OCI-LY7 (cell line): ENCODE results near the gene PIGA. TPM values are rescaled to one million over a fixed set of nuclear protein-coding genes. Genes with fewer than 3 reads are reported as not detected.

Experiments used
- Bru-seq: library from RNA; stranded (reverse); fragments of 400-500 nt; gene quantifications from one replicate; lab custom pipeline; 2021; lab: Mats Ljungman, UMichigan
- BruChase-seq, 2 experiments: library from RNA; stranded (reverse); fragments of 400-500 nt; gene quantifications; one replicate each; lab custom pipeline; 2021; lab: Mats Ljungman, UMichigan
- BruUV-seq: library from RNA; stranded (reverse); fragments of 400-500 nt; replicated peaks from 2 replicates; lab custom pipeline; 2021; lab: Mats Ljungman, UMichigan
- CTCF ChIA-PET: fragments of 300-600 bp; sonication (Branson Sonifier 250); formaldehyde crosslinking; loops from one replicate; lab custom pipeline; 2022; ENCODE audit warnings: antibody characterized with exemption; ENCODE audit not compliant: unreplicated experiment; lab: Charles Lee
- POLR2A ChIA-PET: fragments of 300-600 bp; sonication (Branson Sonifier 250); formaldehyde crosslinking; loops from one replicate; lab custom pipeline; 2022; ENCODE audit warnings: antibody characterized with exemption; lab: Charles Lee
- DNase-seq: peaks from one replicate; pipeline ENCODE4 v3.0.0-alpha.2; 2015; ENCODE audit warnings: low spot score
- H2AFZ ChIP-seq: fragments of 200-600 bp; sonication (generic), shearing (Covaris generic); 2 replicates; pipeline ENCODE4 v1.6.1; 2014; ENCODE audit warnings: mild to moderate bottlenecking, antibody characterized with exemption, low read length, moderate library complexity
- H3K27ac ChIP-seq: fragments of 200-600 bp; sonication (generic); 2 replicates; pipeline ENCODE4 v1.5.1; 2014; ENCODE audit warnings: mixed run types, low read depth, mild to moderate bottlenecking, moderate library complexity, low read length, inconsistent platforms; ENCODE audit not compliant: poor library complexity, severe bottlenecking
- H3K36me3 ChIP-seq: fragments of 200-600 bp; sonication (generic); 2 replicates; pipeline ENCODE4 v1.6.1; 2014; ENCODE audit warnings: mild to moderate bottlenecking, antibody characterized with exemption, low read length, moderate library complexity, mixed read lengths; ENCODE audit not compliant: insufficient read depth
- H3K4me1 ChIP-seq: fragments of 200-600 bp; sonication (generic); 2 replicates; pipeline ENCODE4 v1.5.1; 2014; ENCODE audit warnings: mild to moderate bottlenecking, low read length; ENCODE audit not compliant: insufficient read depth, poor library complexity, severe bottlenecking
- H3K4me2 ChIP-seq: fragments of 200-600 bp; sonication (generic); 2 replicates; pipeline ENCODE4 v1.6.1; 2014; ENCODE audit warnings: mild to moderate bottlenecking, low read length
- H3K4me3 ChIP-seq: fragments of 200-600 bp; sonication (generic); 2 replicates; pipeline ENCODE4 v1.5.1; 2014; ENCODE audit warnings: mild to moderate bottlenecking, low read depth, low read length; ENCODE audit not compliant: poor library complexity, severe bottlenecking
- H3K79me2 ChIP-seq: fragments of 200-600 bp; sonication (generic); 2 replicates; pipeline ENCODE4 v1.6.1; 2016; ENCODE audit warnings: low read depth, mild to moderate bottlenecking, low read length, moderate library complexity, mixed read lengths; ENCODE audit not compliant: insufficient read depth
- H3K9me2 ChIP-seq: fragments of 200-600 bp; sonication (generic); 2 replicates; pipeline ENCODE4 v1.6.1; 2016; ENCODE audit warnings: mild to moderate bottlenecking, low read length, mixed read lengths; ENCODE audit not compliant: insufficient read depth
- H3K9me3 ChIP-seq: fragments of 200-600 bp; sonication (generic); 2 replicates; pipeline ENCODE4 v1.6.1; 2014; ENCODE audit warnings: mild to moderate bottlenecking, mixed run types, low read length, mixed read lengths
- H4K20me1 ChIP-seq: fragments of 200-600 bp; sonication (generic); 2 replicates; pipeline ENCODE4 v1.6.1; 2014; ENCODE audit warnings: mild to moderate bottlenecking, antibody characterized with exemption, low read length, moderate library complexity, mixed read lengths; ENCODE audit not compliant: insufficient read depth
- EZH2phosphoT487 ChIP-seq: fragments of 200-600 bp; sonication (generic); IDR thresholded peaks from 2 replicates; pipeline ENCODE4 v1.6.1; 2018; ENCODE audit warnings: low read depth, borderline replicate concordance, mild to moderate bottlenecking, mixed run types, antibody characterized with exemption, low read length, moderate library complexity, mixed read lengths
- intact Hi-C: fragments of 100-400 bp; cut with micrococcal nuclease; formaldehyde crosslinking; loops from one replicate; pipeline ENCODE4 v1.10.0; 2022; ENCODE audit not compliant: unreplicated experiment
- long read RNA-seq: library from polyadenylated mRNA; stranded (forward); transcript quantifications from one replicate; pipeline ENCODE4 v2.0.0, GENCODE V29; 2022
- total RNA-seq, 2 experiments: library from RNA; depleted of rRNA in 1 of 2; stranded (reverse); fragments of >200 nt in 1 of 2; shearing (Covaris generic) in 1 of 2; gene quantifications; 2 replicates each; pipeline ENCODE4 v1.2.3, GENCODE V29; 2014 to 2022
- TF ChIP-seq, protein P1 (sequence below): fragments of 200-600 bp; sonication (generic); conservative IDR thresholded peaks from 2 replicates; pipeline ENCODE4 v1.5.1; 2014; ENCODE audit warnings: mild to moderate bottlenecking, antibody characterized with exemption, low read length, moderate library complexity, mixed read lengths

Gene PIGA, protein sequence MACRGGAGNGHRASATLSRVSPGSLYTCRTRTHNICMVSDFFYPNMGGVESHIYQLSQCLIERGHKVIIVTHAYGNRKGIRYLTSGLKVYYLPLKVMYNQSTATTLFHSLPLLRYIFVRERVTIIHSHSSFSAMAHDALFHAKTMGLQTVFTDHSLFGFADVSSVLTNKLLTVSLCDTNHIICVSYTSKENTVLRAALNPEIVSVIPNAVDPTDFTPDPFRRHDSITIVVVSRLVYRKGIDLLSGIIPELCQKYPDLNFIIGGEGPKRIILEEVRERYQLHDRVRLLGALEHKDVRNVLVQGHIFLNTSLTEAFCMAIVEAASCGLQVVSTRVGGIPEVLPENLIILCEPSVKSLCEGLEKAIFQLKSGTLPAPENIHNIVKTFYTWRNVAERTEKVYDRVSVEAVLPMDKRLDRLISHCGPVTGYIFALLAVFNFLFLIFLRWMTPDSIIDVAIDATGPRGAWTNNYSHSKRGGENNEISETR
- total RNA-seq (2014; rRNA removed; shearing (Covaris generic)) (8.1 and 13.1 TPM in 2 replicates), total RNA-seq (2022) (25.0 and 33.0 TPM in 2 replicates), Bru-seq, nascent RNA (percentile 82 among the genes with signal in this experiment), BruChase-seq, experiment 1, labeled RNA remaining after a 6-hour chase (percentile 54 among the genes with signal in this experiment), BruChase-seq, experiment 2, labeled RNA remaining after a 2-hour chase (percentile 88 among the genes with signal in this experiment)
- long read RNA-seq, transcript PIGA-210 (6 exons, 854 nt): major isoform, 8 of 22 reads
- long read RNA-seq, transcript PIGA-201 (6 exons, 3,652 nt): minor isoform, 6 of 22 reads
- long read RNA-seq, partial matches to known transcripts: 1 of 22 reads
- long read RNA-seq, other reads (novel, unspliced or antisense): 2 of 22 reads

DNA sequence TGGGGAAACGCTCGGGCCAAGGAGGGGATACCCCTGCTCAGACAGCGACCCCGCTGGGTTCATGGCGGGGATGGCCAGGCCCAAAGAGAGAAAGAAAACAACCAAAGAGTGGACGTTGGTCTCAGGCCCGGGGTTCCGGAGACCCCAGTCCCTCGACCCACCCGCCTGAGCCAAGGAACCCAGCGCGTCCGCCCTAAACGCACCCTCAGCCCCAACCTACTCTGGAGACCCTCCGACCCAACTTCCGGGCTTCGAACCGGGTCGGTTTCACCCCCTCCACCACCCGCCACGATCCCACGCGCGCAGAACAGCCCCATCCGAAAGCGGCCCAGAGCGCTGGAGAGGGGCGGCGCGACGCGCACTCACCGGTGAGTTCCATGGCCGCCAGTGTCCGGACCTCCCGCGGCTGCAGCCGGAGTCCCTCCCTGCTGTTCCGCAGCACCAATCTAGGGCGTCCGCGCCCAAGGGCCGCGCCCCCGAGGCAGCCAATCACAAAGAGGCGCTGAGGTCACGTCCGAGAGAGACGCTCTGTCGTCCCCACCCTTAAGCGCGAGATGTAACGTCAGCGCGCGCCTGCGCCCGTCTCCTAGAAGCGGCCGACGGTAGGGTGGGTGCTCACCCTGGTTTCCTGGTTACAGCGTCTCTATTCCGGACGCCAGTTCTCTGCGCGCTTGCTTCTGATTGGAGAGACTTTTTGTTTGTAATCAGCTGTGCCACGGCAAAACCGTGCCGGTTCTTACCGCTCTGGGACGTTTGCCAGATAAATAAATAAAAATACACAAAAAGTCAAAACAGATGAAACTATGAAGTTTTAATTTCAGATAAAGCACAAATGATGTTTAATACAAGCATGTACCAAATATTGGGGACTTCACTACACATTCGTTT lies at the start of gene PIGA:
TSS of gene PIGA (minus strand) at position 389 of the 888 bp plus-strand sequence. CDS start 3,593 bp downstream, outside the sequence.
- POLR2A ChIA-PET: interaction anchor here (1.4 kb wide), 1 partner anchor 13 kb away, joined by 3 read pairs; no protein-coding TSS in a partner anchor
- intact Hi-C loops: loop anchor here (10.0 kb wide), 1 partner anchor 339 kb away; no protein-coding TSS in a partner anchor
- TF ChIP-seq, protein P1, sequence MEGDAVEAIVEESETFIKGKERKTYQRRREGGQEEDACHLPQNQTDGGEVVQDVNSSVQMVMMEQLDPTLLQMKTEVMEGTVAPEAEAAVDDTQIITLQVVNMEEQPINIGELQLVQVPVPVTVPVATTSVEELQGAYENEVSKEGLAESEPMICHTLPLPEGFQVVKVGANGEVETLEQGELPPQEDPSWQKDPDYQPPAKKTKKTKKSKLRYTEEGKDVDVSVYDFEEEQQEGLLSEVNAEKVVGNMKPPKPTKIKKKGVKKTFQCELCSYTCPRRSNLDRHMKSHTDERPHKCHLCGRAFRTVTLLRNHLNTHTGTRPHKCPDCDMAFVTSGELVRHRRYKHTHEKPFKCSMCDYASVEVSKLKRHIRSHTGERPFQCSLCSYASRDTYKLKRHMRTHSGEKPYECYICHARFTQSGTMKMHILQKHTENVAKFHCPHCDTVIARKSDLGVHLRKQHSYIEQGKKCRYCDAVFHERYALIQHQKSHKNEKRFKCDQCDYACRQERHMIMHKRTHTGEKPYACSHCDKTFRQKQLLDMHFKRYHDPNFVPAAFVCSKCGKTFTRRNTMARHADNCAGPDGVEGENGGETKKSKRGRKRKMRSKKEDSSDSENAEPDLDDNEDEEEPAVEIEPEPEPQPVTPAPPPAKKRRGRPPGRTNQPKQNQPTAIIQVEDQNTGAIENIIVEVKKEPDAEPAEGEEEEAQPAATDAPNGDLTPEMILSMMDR: no peak
- no peak for TF ChIP-seq EZH2phosphoT487

DNA sequence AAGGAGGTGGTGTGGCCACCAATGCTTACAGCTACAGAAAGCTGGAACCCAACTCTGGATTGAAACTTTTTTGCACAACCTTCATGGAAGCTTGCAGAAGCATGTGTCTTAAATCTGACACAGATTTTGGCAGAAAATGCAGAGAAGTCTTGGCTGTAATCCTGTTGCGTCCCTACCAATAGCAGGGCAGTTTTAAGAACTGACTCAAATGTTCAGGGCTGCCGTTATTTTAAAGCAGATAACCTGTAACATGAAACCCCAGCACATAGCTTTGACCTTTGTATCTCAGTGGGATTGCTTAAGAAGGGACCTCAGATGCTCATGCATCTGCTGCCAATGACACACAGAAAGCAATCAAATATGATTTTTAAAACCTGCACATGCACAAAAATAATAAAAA lies 49.0 kb upstream of the PIGA start, which contains the start of gene VEGFD:
TSS of gene VEGFD (minus strand) at position 110 of the 400 bp plus-strand sequence. CDS start 467 bp downstream, outside the sequence.
- no peak for TF ChIP-seq EZH2phosphoT487
- TF ChIP-seq, protein P1: no peak
- POLR2A ChIA-PET: interaction anchor here (0.6 to 1.8 kb wide), 3 partner anchors 11 to 81 kb away, joined by 6 to 7 read pairs (median 6); no protein-coding TSS in a partner anchor
- Histone ChIP-seq H3K4me2 (no peak within 1 kb of the TSS), H3K4me3 (no peak within 1 kb of the TSS), H3K9me2 (no peaks in the 10 kb centered on the region), H3K4me1 (no peaks in the 10 kb centered on the region), H3K27ac (no peak within 1 kb of the TSS), H4K20me1 (no peaks in the 10 kb centered on the region), H2AFZ (no peak within 1 kb of the TSS), H3K9me3 (no peaks in the 10 kb centered on the region), H3K79me2 (no peaks in the 10 kb centered on the region), H3K36me3 (no peaks in the 10 kb centered on the region)
- intact Hi-C loops: no loop called here
- DNase-seq: no peak
- CTCF ChIA-PET: interaction anchor here (2.2 kb wide), 1 partner anchor 83 kb away, joined by 10 read pairs; no protein-coding TSS in a partner anchor
- no TSS peak for BruUV-seq

More for the DNA sequence above, at the start of gene PIGA:
- H3K4me1 ChIP-seq: peaks cover 10% of the 10 kb centered on the region
- CTCF ChIA-PET: no interaction called here
- BruUV-seq: TSS peak; percentile 72
- no peaks in the 10 kb centered on the region for H3K9me2 ChIP-seq
- H3K27ac ChIP-seq: peak within 1 kb of the TSS; percentile 13
- DNase-seq: peak; percentile 94
- H3K9me3 ChIP-seq: no peaks in the 10 kb centered on the region
- H2AFZ ChIP-seq: peak within 1 kb of the TSS; percentile 93
- no peaks in the 10 kb centered on the region for H4K20me1 ChIP-seq
- peak within 1 kb of the TSS; percentile 87 for H3K4me2 ChIP-seq
- peak within 1 kb of the TSS; percentile 97 for H3K4me3 ChIP-seq
- peaks cover 16% of the 10 kb centered on the region; the same call in 1 of the 2 replicates for H3K79me2 ChIP-seq
- peaks cover 20% of the 10 kb centered on the region for H3K36me3 ChIP-seq
